ENCODE measurements around the gene SLF2.

Gene SLF2

GRCh38 chr10:100996678-100997359 lies 84.1 kb downstream of the SLF2 start:
- no peak overlapping the region for H3K23ac ChIP-seq (ENCODE audit: low read length)
- peak overlapping the region; percentile 93 for H3K4me2 ChIP-seq (ENCODE audit: low read length)
- peak overlapping the region; percentile 1 for H2BK12ac ChIP-seq (ENCODE audit: low read length)
- peak overlapping the region; percentile 32 for H2BK5ac ChIP-seq (ENCODE audit: low read depth, low read length, poor library complexity)
- H3K27ac ChIP-seq (ENCODE audit: low read depth, low read length): peak overlapping the region; percentile 96
- H2BK120ac ChIP-seq (ENCODE audit: insufficient read depth, low read length, poor library complexity): no peak overlapping the region
- H2AK5ac ChIP-seq (ENCODE audit: low read length): peak overlapping the region; percentile 0
- H3K4me1 ChIP-seq (ENCODE audit: control insufficient read depth in 1 of 2, insufficient read depth in 2 of 2, low read length in 2 of 2): peaks cover 21 to 24% of the 10 kb centered on the region in 2 experiments
- H4K91ac ChIP-seq (ENCODE audit: low read depth, low read length): peak overlapping the region; percentile 97
- DNase-seq: peak; percentile 64 to 72
- peak overlapping the region; percentile 87 for H4K8ac ChIP-seq (ENCODE audit: low read depth, low read length)
- peak overlapping the region; percentile 79 for H3K9ac ChIP-seq (ENCODE audit: low read length)
- WGBS (ENCODE audit: extremely low coverage, insufficient coverage, insufficient read length): no CpG with 5 or more reads among the region's 46 CpGs
- H3K4me3 ChIP-seq (ENCODE audit: low read depth, low read length): peak overlapping the region; percentile 81
- H3K4ac ChIP-seq (ENCODE audit: low read depth, low read length): peak overlapping the region; percentile 26
- H3K79me1 ChIP-seq (ENCODE audit: low read length): peaks cover 37% of the 10 kb centered on the region
- peak overlapping the region; percentile 89 for H4K12ac ChIP-seq (ENCODE audit: low read depth, low read length)
- peaks cover 35% of the 10 kb centered on the region for H3K79me2 ChIP-seq (ENCODE audit: control insufficient read depth, insufficient read depth, low read length, poor library complexity)
- peaks cover 9 to 10% of the 10 kb centered on the region in 2 experiments for H3K36me3 ChIP-seq (ENCODE audit: control insufficient read depth in 1 of 2, insufficient read depth in 2 of 2, low read length in 2 of 2)
- H3K18ac ChIP-seq (ENCODE audit: low read length): peak overlapping the region; percentile 88
- peak overlapping the region; percentile 95 for H2AFZ ChIP-seq (ENCODE audit: insufficient read depth, low read length, poor library complexity)
- H3K9me3 ChIP-seq (ENCODE audit: insufficient read depth, low read depth, low read length): no peaks in the 10 kb centered on the region
- no peaks in the 10 kb centered on the region for H3K27me3 ChIP-seq (ENCODE audit: insufficient read depth, low read length)
- H3K14ac ChIP-seq (ENCODE audit: low read length): peak overlapping the region; percentile 88

- H3K79me1 ChIP-seq (ENCODE audit: low read length): peaks cover 37% of the 10 kb centered on the region
- H2BK120ac ChIP-seq (ENCODE audit: insufficient read depth, low read length, poor library complexity): peak overlapping the region; percentile 57
- peak overlapping the region; percentile 79 for H3K9ac ChIP-seq (ENCODE audit: low read length)
- no CpG with 5 or more reads among the region's 66 CpGs for WGBS (ENCODE audit: extremely low coverage, insufficient coverage, insufficient read length)
- H3K9me3 ChIP-seq (ENCODE audit: insufficient read depth, low read depth, low read length): no peaks in the 10 kb centered on the region
- peak; percentile 87 to 92 for DNase-seq
- peak overlapping the region; percentile 97 for H4K91ac ChIP-seq (ENCODE audit: low read depth, low read length)
- no peaks in the 10 kb centered on the region for H3K27me3 ChIP-seq (ENCODE audit: insufficient read depth, low read length)
- H3K18ac ChIP-seq (ENCODE audit: low read length): peak overlapping the region; percentile 89
- H3K4ac ChIP-seq (ENCODE audit: low read depth, low read length): peak overlapping the region; percentile 77
- peak overlapping the region; percentile 89 for H4K12ac ChIP-seq (ENCODE audit: low read depth, low read length)
- H2BK5ac ChIP-seq (ENCODE audit: low read depth, low read length, poor library complexity): peak overlapping the region; percentile 90
- peaks cover 21 to 24% of the 10 kb centered on the region in 2 experiments for H3K4me1 ChIP-seq (ENCODE audit: control insufficient read depth in 1 of 2, insufficient read depth in 2 of 2, low read length in 2 of 2)
- peaks cover 12 to 16% of the 10 kb centered on the region in 2 experiments for H3K36me3 ChIP-seq (ENCODE audit: control insufficient read depth in 1 of 2, insufficient read depth in 2 of 2, low read length in 2 of 2)
- peak overlapping the region; percentile 95 for H2AFZ ChIP-seq (ENCODE audit: insufficient read depth, low read length, poor library complexity)
- no peak overlapping the region for H3K23ac ChIP-seq (ENCODE audit: low read length)
- H3K79me2 ChIP-seq (ENCODE audit: control insufficient read depth, insufficient read depth, low read length, poor library complexity): peaks cover 35% of the 10 kb centered on the region
- peak overlapping the region; percentile 96 for H3K27ac ChIP-seq (ENCODE audit: low read depth, low read length)
- peak overlapping the region; percentile 61 for H2AK5ac ChIP-seq (ENCODE audit: low read length)
- peak overlapping the region; percentile 81 for H3K4me3 ChIP-seq (ENCODE audit: low read depth, low read length)
- peak overlapping the region; percentile 93 for H3K4me2 ChIP-seq (ENCODE audit: low read length)
- peak overlapping the region; percentile 87 for H4K8ac ChIP-seq (ENCODE audit: low read depth, low read length)
- H3K14ac ChIP-seq (ENCODE audit: low read length): peak overlapping the region; percentile 88
- H2BK12ac ChIP-seq (ENCODE audit: low read length): peak overlapping the region; percentile 63
These were observed 84.8 kb downstream of the SLF2 start for GRCh38 chr10:100997360-100998182.

GRCh38 chr10:100998183-100998990 lies 85.6 kb downstream of the SLF2 start:
- Histone ChIP-seq H3K79me1 (ENCODE audit: low read length) (peaks cover 37% of the 10 kb centered on the region), H2BK120ac (ENCODE audit: insufficient read depth, low read length, poor library complexity) (peak overlapping the region; percentile 57), H3K23ac (ENCODE audit: low read length) (peak overlapping the region; percentile 92), H3K27ac (ENCODE audit: low read depth, low read length) (peak overlapping the region; percentile 96), H4K91ac (ENCODE audit: low read depth, low read length) (peak overlapping the region; percentile 97), H3K79me2 (ENCODE audit: control insufficient read depth, insufficient read depth, low read length, poor library complexity) (peaks cover 35% of the 10 kb centered on the region), H3K4me2 (ENCODE audit: low read length) (peak overlapping the region; percentile 93), H4K12ac (ENCODE audit: low read depth, low read length) (peak overlapping the region; percentile 82), H2BK5ac (ENCODE audit: low read depth, low read length, poor library complexity) (peak overlapping the region; percentile 90), H3K36me3 (ENCODE audit: control insufficient read depth in 1 of 2, insufficient read depth in 2 of 2, low read length in 2 of 2) (peaks cover 15 to 16% of the 10 kb centered on the region in 2 experiments), H3K4ac (ENCODE audit: low read depth, low read length) (peak overlapping the region; percentile 77), H3K14ac (ENCODE audit: low read length) (peak overlapping the region; percentile 75), H2BK12ac (ENCODE audit: low read length) (peak overlapping the region; percentile 63), H3K9me3 (ENCODE audit: insufficient read depth, low read depth, low read length) (no peaks in the 10 kb centered on the region), H3K4me1 (ENCODE audit: control insufficient read depth in 1 of 2, insufficient read depth in 2 of 2, low read length in 2 of 2) (peaks cover 21 to 24% of the 10 kb centered on the region in 2 experiments), H3K27me3 (ENCODE audit: insufficient read depth, low read length) (no peaks in the 10 kb centered on the region), H4K8ac (ENCODE audit: low read depth, low read length) (peak overlapping the region; percentile 87), H3K18ac (ENCODE audit: low read length) (peak overlapping the region; percentile 89), H3K9ac (ENCODE audit: low read length) (peak overlapping the region; percentile 75), H3K4me3 (ENCODE audit: low read depth, low read length) (peak overlapping the region; percentile 81), H2AFZ (ENCODE audit: insufficient read depth, low read length, poor library complexity) (peak overlapping the region; percentile 95), H2AK5ac (ENCODE audit: low read length) (peak overlapping the region; percentile 61)
- no CpG with 5 or more reads among the region's 25 CpGs for WGBS (ENCODE audit: extremely low coverage, insufficient coverage, insufficient read length)
- DNase-seq: peak; percentile 56 to 71
